WTC11 (cell line): ENCODE measurements around the gene ABCB11. TPM values are rescaled to one million over a fixed set of nuclear protein-coding genes. Genes with fewer than 3 reads are reported as not detected.
"Not testable (repeated sequence)": the region's sequence is repeated elsewhere in the genome, so short reads cannot be mapped to it uniquely, and the experiment has no call there.

Experiments
- ATAC-seq: fragments of 200-7000 bp; cut with Tn5 transposase; 2 replicates; pipeline ENCODE4 v1.10.0; 2021; ENCODE audit warnings: mild to moderate bottlenecking, moderate library complexity
- CTCF ChIA-PET: fragments of 300-600 bp; sonication (Branson Sonifier 250); formaldehyde crosslinking; loops from one replicate; lab custom pipeline; 2021; ENCODE audit warnings: antibody characterized with exemption; lab: Charles Lee
- POLR2A ChIA-PET: fragments of 350-600 bp; sonication (Branson Sonifier 250); formaldehyde crosslinking; loops from one replicate; lab custom pipeline; 2021; ENCODE audit warnings: antibody characterized with exemption; lab: Charles Lee
- DNase-seq: peaks from one replicate; pipeline ENCODE4 v3.0.0; 2021; ENCODE audit warnings: low spot score
- H3K27ac Mint-ChIP-seq: 2 replicates; pipeline ENCODE4 v1.8.0; 2021; ENCODE audit warnings: mixed read lengths
- H3K27me3 Mint-ChIP-seq: 2 replicates; pipeline ENCODE4 v1.8.0; 2021; ENCODE audit warnings: low read depth, mild to moderate bottlenecking, moderate library complexity, mixed read lengths
- H3K36me3 Mint-ChIP-seq: 2 replicates; pipeline ENCODE4 v1.8.0; 2021; ENCODE audit warnings: mixed read lengths
- H3K4me1 Mint-ChIP-seq: 2 replicates; pipeline ENCODE4 v1.8.0; 2022; ENCODE audit warnings: mixed read lengths
- H3K4me3 Mint-ChIP-seq: 2 replicates; pipeline ENCODE4 v1.8.0; 2021; ENCODE audit warnings: mild to moderate bottlenecking, moderate library complexity, mixed read lengths
- H3K9me3 Mint-ChIP-seq: 2 replicates; pipeline ENCODE4 v1.8.0; 2021; ENCODE audit warnings: mixed read lengths
- E2F1 ChIP-seq: sonication (generic); formaldehyde crosslinking; IDR thresholded peaks from 2 replicates; pipeline ENCODE4 v1.8.0; 2022; ENCODE audit warnings: mild to moderate bottlenecking, missing genetic modification reagents
- ELF4 ChIP-seq: sonication (generic); formaldehyde crosslinking; IDR thresholded peaks from 2 replicates; pipeline ENCODE4 v1.8.1; 2022; ENCODE audit warnings: low read depth, mild to moderate bottlenecking, moderate library complexity, missing genetic modification reagents
- EMX1 ChIP-seq: fragments of 250-450 bp; sonication (Bioruptor Pico); IDR thresholded peaks from 2 replicates; pipeline ENCODE4 v1.8.0; 2021; ENCODE audit warnings: mild to moderate bottlenecking
- FOXP1 ChIP-seq: sonication (generic); formaldehyde crosslinking; IDR thresholded peaks from 2 replicates; pipeline ENCODE4 v1.8.0; 2022; ENCODE audit warnings: missing genetic modification reagents, mild to moderate bottlenecking, moderate library complexity, borderline replicate concordance
- IRF2 ChIP-seq: sonication (generic); formaldehyde crosslinking; IDR thresholded peaks from 2 replicates; pipeline ENCODE4 v1.8.0; 2022; ENCODE audit warnings: low read depth, missing genetic modification reagents, borderline replicate concordance
- JUN ChIP-seq: sonication (generic); formaldehyde crosslinking; IDR thresholded peaks from 2 replicates; pipeline ENCODE4 v1.8.0; 2023; ENCODE audit warnings: mild to moderate bottlenecking, missing genetic modification reagents
- MYBL2 ChIP-seq: sonication (generic); formaldehyde crosslinking; IDR thresholded peaks from 2 replicates; pipeline ENCODE4 v1.8.1; 2023; ENCODE audit warnings: mild to moderate bottlenecking, moderate library complexity, missing genetic modification reagents
- PREB ChIP-seq: sonication (generic); formaldehyde crosslinking; IDR thresholded peaks from 2 replicates; pipeline ENCODE4 v1.8.1; 2022; ENCODE audit warnings: mild to moderate bottlenecking, missing genetic modification reagents, moderate library complexity, borderline replicate concordance
- RORB ChIP-seq: fragments of 250-450 bp; sonication (Bioruptor Pico); IDR thresholded peaks from 2 replicates; pipeline ENCODE4 v1.9.0; 2021; ENCODE audit warnings: mild to moderate bottlenecking
- SMAD3 ChIP-seq: sonication (generic); formaldehyde crosslinking; IDR thresholded peaks from 2 replicates; pipeline ENCODE4 v1.8.0; 2022; ENCODE audit warnings: missing genetic modification reagents, mild to moderate bottlenecking, borderline replicate concordance
- ZMAT4 ChIP-seq: fragments of 250-450 bp; sonication (Bioruptor Pico); IDR thresholded peaks from 2 replicates; pipeline ENCODE4 v1.9.0; 2021; ENCODE audit warnings: mild to moderate bottlenecking
- ZNF532 ChIP-seq: fragments of 250-450 bp; sonication (Bioruptor Pico); IDR thresholded peaks from 2 replicates; pipeline ENCODE4 v1.9.0; 2021; ENCODE audit warnings: mild to moderate bottlenecking, borderline replicate concordance
- ZSCAN18 ChIP-seq: fragments of 250-450 bp; sonication (Bioruptor Pico); IDR thresholded peaks from 2 replicates; pipeline ENCODE4 v2.1.2; 2022; ENCODE audit warnings: mild to moderate bottlenecking, moderate library complexity
- total RNA-seq: library from RNA; stranded (reverse); gene quantifications from 3 replicates; pipeline ENCODE4 v1.2.3, GENCODE V29; 2021

ABCB11 gene
- total RNA-seq, 1 experiment from 2014 or later = 0.77 TPM

GRCh38 chr2:168874368-168875054 lies 156.6 kb downstream of the ABCB11 start:
- H3K27ac Mint-ChIP-seq = no peak overlapping the region
- H3K36me3 Mint-ChIP-seq = peaks cover 28% of the 10 kb centered on the region
- H3K27me3 Mint-ChIP-seq = no peaks in the 10 kb centered on the region
- TF ChIP-seq RORB (CRISPR knock-in tag) (no peak), FOXP1 (no peak), IRF2 (CRISPR knock-in tag) (no peak), EMX1 (no peak), MYBL2 (CRISPR knock-in tag) (no peak), SMAD3 (CRISPR knock-in tag) (no peak), PREB (CRISPR knock-in tag) (no peak), JUN (no peak), ZSCAN18 (CRISPR knock-in tag) (no peak), ZNF532 (CRISPR knock-in tag) (no peak), ZMAT4 (no peak), ELF4 (CRISPR knock-in tag) (no peak), E2F1 (CRISPR knock-in tag) (no peak)
- ChIA-PET CTCF (no interaction called here), POLR2A (no interaction called here)
- DNase-seq (no peak), ATAC-seq (no peak)
- peaks cover 3% of the 10 kb centered on the region for H3K9me3 Mint-ChIP-seq
- no peak overlapping the region for H3K4me3 Mint-ChIP-seq
- H3K4me1 Mint-ChIP-seq = peaks cover 13% of the 10 kb centered on the region

GRCh38 chr2:168870824-168871223 lies 160.3 kb downstream of the ABCB11 start:
- DNase-seq, H3K27me3 Mint-ChIP-seq, CTCF ChIA-PET, H3K4me1 Mint-ChIP-seq, H3K4me3 Mint-ChIP-seq, POLR2A ChIA-PET, H3K27ac Mint-ChIP-seq, ATAC-seq: not testable (repeated sequence)
- Mint-ChIP-seq H3K9me3 (peaks cover 18% of the 10 kb centered on the region), H3K36me3 (peaks cover 53% of the 10 kb centered on the region)

Other genes with a start within 250 kb of the ABCB11 start
- gene NOSTRIN, start 228.7 kb downstream of the ABCB11 start, total RNA-seq = 0.22 to 0.46 TPM in 2 of 3 replicates, not detected in the other
- gene SPC25, start 140.9 kb downstream of the ABCB11 start, total RNA-seq = 23.2 to 29.2 TPM (median 28.6 TPM) in 3 replicates
- not detected in 3 replicates for gene G6PC2, start 130.0 kb downstream of the ABCB11 start, total RNA-seq
- gene DHRS9, start 38.2 kb upstream of the ABCB11 start, total RNA-seq = not detected in 3 replicates